PC-3 (cell line): ENCODE measurements around the gene TRAF5.

Experiments used
- CTCF ChIP-seq: fragments of 300-600 bp; sonication (generic); conservative IDR thresholded peaks from 2 replicates; pipeline ENCODE4 v1.5.1; 2017; ENCODE audit warnings: antibody characterized with exemption, low read depth, mild to moderate bottlenecking, low read length
- EZH2 ChIP-seq: fragments of 300-600 bp; sonication (generic); IDR thresholded peaks from one replicate; pipeline ENCODE4 v1.6.1; 2017; ENCODE audit warnings: antibody characterized with exemption, mild to moderate bottlenecking, low read length; ENCODE audit not compliant: unreplicated experiment

GRCh38 chr1:211386921-211387320 is 60.3 kb downstream of the TRAF5 start:
- TF ChIP-seq CTCF: no peak
- TF ChIP-seq EZH2: no peak
